ENCODE data around the gene NFIA. TPM values are rescaled to one million over a fixed set of nuclear protein-coding genes. Genes with fewer than 3 reads are reported as not detected.

Gene NFIA
- total and polyA plus RNA-seq, 9 of the 15 experiments (the other 6 are each of a cell fraction or from before 2014, with no cell fraction given): 5.3 to 24.9 (median 9.8) TPM

DNA sequence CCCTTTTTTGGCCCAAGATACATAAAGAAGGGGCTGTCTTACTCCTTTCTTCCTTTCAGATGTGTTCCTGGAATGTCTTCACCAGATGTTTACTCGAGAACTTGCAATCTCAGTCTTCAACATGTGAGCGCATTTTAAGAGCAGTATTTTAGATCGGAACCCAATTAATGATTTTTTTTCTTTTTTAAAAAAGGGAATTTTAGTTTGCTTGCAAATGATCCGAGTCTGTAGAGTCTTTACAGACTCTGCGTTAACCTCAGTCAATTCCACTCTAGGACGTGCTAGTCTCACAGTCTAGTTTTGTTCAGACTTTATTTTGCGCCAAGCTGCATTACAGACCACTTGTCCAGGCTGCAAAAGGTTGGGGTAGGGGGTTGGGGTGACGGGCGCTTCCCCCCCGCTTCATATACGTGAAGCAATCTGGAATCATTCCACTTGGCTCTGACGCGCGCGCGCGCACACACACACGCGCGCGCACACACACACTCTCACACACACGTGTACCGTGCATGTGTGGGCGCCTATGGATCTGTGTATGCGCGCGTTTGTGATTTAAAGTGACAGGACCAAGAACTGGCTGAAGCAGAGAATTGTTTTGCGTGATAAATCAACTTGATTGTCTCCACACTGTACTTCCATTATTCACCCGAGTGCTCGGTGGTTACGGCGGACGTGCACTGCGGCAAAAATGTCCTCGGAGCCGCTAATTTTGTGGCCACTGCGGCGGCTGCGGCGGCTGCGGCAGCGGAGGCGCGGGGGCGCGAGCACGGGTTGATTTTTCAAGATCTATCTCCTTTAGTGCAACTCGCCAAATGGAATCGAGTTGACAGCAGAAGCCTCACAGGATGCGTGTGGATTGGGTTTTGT is 25.6 kb upstream of the NFIA start (continued):
- TF ChIP-seq, protein P1, sequence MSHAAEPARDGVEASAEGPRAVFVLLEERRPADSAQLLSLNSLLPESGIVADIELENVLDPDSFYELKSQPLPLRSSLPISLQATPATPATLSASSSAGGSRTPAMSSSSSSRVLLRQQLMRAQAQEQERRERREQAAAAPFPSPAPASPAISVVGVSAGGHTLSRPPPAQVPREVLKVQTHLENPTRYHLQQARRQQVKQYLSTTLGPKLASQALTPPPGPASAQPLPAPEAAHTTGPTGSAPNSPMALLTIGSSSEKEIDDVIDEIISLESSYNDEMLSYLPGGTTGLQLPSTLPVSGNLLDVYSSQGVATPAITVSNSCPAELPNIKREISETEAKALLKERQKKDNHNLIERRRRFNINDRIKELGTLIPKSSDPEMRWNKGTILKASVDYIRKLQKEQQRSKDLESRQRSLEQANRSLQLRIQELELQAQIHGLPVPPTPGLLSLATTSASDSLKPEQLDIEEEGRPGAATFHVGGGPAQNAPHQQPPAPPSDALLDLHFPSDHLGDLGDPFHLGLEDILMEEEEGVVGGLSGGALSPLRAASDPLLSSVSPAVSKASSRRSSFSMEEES (CRISPR knock-in tag; IDR thresholded peaks at IDR 0.05): no peak
- TF ChIP-seq SIN3B (IDR thresholded peaks at IDR 0.05; ENCODE audit: low read depth): no peak
- TF ChIP-seq, protein P2, sequence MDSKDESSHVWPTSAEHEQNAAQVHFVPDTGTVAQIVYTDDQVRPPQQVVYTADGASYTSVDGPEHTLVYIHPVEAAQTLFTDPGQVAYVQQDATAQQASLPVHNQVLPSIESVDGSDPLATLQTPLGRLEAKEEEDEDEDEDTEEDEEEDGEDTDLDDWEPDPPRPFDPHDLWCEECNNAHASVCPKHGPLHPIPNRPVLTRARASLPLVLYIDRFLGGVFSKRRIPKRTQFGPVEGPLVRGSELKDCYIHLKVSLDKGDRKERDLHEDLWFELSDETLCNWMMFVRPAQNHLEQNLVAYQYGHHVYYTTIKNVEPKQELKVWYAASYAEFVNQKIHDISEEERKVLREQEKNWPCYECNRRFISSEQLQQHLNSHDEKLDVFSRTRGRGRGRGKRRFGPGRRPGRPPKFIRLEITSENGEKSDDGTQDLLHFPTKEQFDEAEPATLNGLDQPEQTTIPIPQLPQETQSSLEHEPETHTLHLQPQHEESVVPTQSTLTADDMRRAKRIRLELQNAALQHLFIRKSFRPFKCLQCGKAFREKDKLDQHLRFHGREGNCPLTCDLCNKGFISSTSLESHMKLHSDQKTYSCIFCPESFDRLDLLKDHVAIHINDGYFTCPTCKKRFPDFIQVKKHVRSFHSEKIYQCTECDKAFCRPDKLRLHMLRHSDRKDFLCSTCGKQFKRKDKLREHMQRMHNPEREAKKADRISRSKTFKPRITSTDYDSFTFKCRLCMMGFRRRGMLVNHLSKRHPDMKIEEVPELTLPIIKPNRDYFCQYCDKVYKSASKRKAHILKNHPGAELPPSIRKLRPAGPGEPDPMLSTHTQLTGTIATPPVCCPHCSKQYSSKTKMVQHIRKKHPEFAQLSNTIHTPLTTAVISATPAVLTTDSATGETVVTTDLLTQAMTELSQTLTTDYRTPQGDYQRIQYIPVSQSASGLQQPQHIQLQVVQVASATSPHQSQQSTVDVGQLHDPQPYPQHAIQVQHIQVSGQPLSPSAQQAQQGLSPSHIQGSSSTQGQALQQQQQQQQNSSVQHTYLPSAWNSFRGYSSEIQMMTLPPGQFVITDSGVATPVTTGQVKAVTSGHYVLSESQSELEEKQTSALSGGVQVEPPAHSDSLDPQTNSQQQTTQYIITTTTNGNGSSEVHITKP (IDR thresholded peaks at IDR 0.05; ENCODE audit: partially characterized antibody): no peak
- TF ChIP-seq ETV5 (CRISPR knock-in tag; IDR thresholded peaks at IDR 0.05; ENCODE audit: low read depth): peak; percentile 34; the same call in 1 of the 2 replicates
- no peak for TF ChIP-seq KLF13 (tag; IDR thresholded peaks at IDR 0.05; ENCODE audit: borderline replicate concordance, low read depth)
- TF ChIP-seq TAF1 (IDR thresholded peaks at IDR 0.05; ENCODE audit: control insufficient read depth, extremely low read depth, insufficient read depth, low read length, severe bottlenecking): peak; percentile 27
- no peak for TF ChIP-seq SAFB2 (IDR thresholded peaks at IDR 0.05; ENCODE audit: borderline replicate concordance, low read depth, low read length, severe bottlenecking)
- TF ChIP-seq ZNF668 (CRISPR knock-in tag; IDR thresholded peaks at IDR 0.05): no peak
- no peak for TF ChIP-seq BDP1 (IDR thresholded peaks at IDR 0.05; ENCODE audit: insufficient read depth, insufficient read length)
- no peak for TF ChIP-seq HLTF (IDR thresholded peaks at IDR 0.05)
- no peak for TF ChIP-seq KLF1 (tag; IDR thresholded peaks at IDR 0.05)
- TF ChIP-seq HNRNPK (IDR thresholded peaks at IDR 0.05; ENCODE audit: low read depth, low read length, poor library complexity, severe bottlenecking): no peak
- no peak for TF ChIP-seq NFYB (IDR thresholded peaks at IDR 0.05; ENCODE audit: extremely low read depth, insufficient read length)
- TF ChIP-seq EZH2 (IDR thresholded peaks at IDR 0.05; ENCODE audit: borderline replicate concordance, low read depth, low read length): no peak
- TF ChIP-seq ATF3 (IDR thresholded peaks at IDR 0.05): 0 out of 2 replicates have a peak, but pooled peaks have one; percentile 17
- TF ChIP-seq ATF3 (CRISPR knock-in tag; conservative IDR thresholded peaks at IDR 0.05): peak; percentile 24; the same call in 1 of the 2 replicates
- no peak for TF ChIP-seq ZNF217 (CRISPR knock-in tag; IDR thresholded peaks at IDR 0.05)
- no peak for TF ChIP-seq CBFA2T3 (IDR thresholded peaks at IDR 0.05)
- TF ChIP-seq ZNF778 (CRISPR knock-in tag; IDR thresholded peaks at IDR 0.05): no peak
- no peak for TF ChIP-seq PPARD (CRISPR knock-in tag; IDR thresholded peaks at IDR 0.05)
